H1 (cell line): ENCODE measurements around the gene DYNC1I1. TPM values are rescaled to one million over a fixed set of nuclear protein-coding genes. Genes with fewer than 3 reads are reported as not detected.

Experiments used
- CTCF ChIA-PET: fragments of 300-600 bp; sonication (Branson Sonifier 250); formaldehyde crosslinking; loops from one replicate; lab custom pipeline; 2021; ENCODE audit not compliant: partially characterized antibody; lab: Charles Lee
- POLR2A ChIA-PET: fragments of 300-600 bp; sonication (Branson Sonifier 250); formaldehyde crosslinking; loops from one replicate; lab custom pipeline; 2021; ENCODE audit warnings: inconsistent platforms; ENCODE audit not compliant: partially characterized antibody; lab: Charles Lee
- DNase-seq, 2 experiments: peaks; one replicate each; pipeline versions ENCODE4 v3.0.0 to v3.0.0-alpha.2; 2010 to 2022; ENCODE audit warnings: low spot score in 2 of 2, low read depth in 1 of 2, mixed read lengths in 1 of 2
- FAIRE-seq: peaks from 2 replicates; lab custom pipeline; 2011; peaks lifted over from hg19 to GRCh38; lab: Jason Lieb, UNC
- H2AFZ ChIP-seq: 2 replicates; pipeline ENCODE4 v1.8.1; 2012; ENCODE audit warnings: low read length, inconsistent platforms
- H2AK5ac ChIP-seq: 2 replicates; pipeline ENCODE4 v1.6.1; 2013; ENCODE audit warnings: low read depth, low read length
- H2BK120ac ChIP-seq: replicated peaks from 2 replicates; pipeline ENCODE3; 2013; ENCODE audit warnings: low read depth, low read length, inconsistent platforms
- H2BK12ac ChIP-seq: 2 replicates; pipeline ENCODE4 v1.6.1; 2013; ENCODE audit warnings: low read depth, low read length
- H2BK15ac ChIP-seq: 2 replicates; pipeline ENCODE4 v1.6.1; 2013; ENCODE audit warnings: low read length
- H2BK20ac ChIP-seq: 2 replicates; pipeline ENCODE4 v1.6.1; 2013; ENCODE audit warnings: low read length
- H2BK5ac ChIP-seq: 2 replicates; pipeline ENCODE4 v1.6.1; 2013; ENCODE audit warnings: low read depth, low read length
- H3K14ac ChIP-seq: 2 replicates; pipeline ENCODE4 v1.6.1; 2013; ENCODE audit warnings: inconsistent platforms; ENCODE audit not compliant: insufficient read length
- H3K18ac ChIP-seq: 2 replicates; pipeline ENCODE4 v1.6.1; 2013; ENCODE audit warnings: low read length; ENCODE audit errors: extremely low read depth
- H3K23ac ChIP-seq: 2 replicates; pipeline ENCODE4 v1.6.1; 2013; ENCODE audit warnings: inconsistent platforms; ENCODE audit not compliant: insufficient read length
- H3K23me2 ChIP-seq: 2 replicates; pipeline ENCODE4 v1.6.1; 2013; ENCODE audit warnings: low read depth, low read length
- H3K27ac ChIP-seq: 2 replicates; pipeline ENCODE4 v1.6.1; 2011; ENCODE audit warnings: low read depth, low read length, inconsistent platforms
- H3K27me3 ChIP-seq, 4 experiments: replicated peaks in 1 of 4; 1 replicate in 1 of 4; 2 replicates in 3 of 4; pipeline versions ENCODE4 v1.6.1 to v1.8.1; 2011 to 2013; ENCODE audit warnings: low read length in 3 of 4, mild to moderate bottlenecking in 3 of 4, inconsistent platforms in 2 of 4, mixed read lengths in 2 of 4, moderate library complexity in 1 of 4; ENCODE audit not compliant: control insufficient read depth in 3 of 4, insufficient read depth in 3 of 4; ENCODE audit errors: extremely low read depth in 1 of 4
- H3K36me3 ChIP-seq, 4 experiments: 2 replicates each; pipeline versions ENCODE4 v1.6.1 to v1.8.1; 2011 to 2013; ENCODE audit warnings: mild to moderate bottlenecking in 4 of 4, low read length in 3 of 4, moderate library complexity in 2 of 4, control low read depth in 1 of 4, inconsistent platforms in 1 of 4; ENCODE audit not compliant: insufficient read depth in 4 of 4, control insufficient read depth in 2 of 4
- H3K4ac ChIP-seq: replicated peaks from 2 replicates; pipeline ENCODE3; 2013; ENCODE audit warnings: low read length, low read depth, mixed read lengths, inconsistent platforms; ENCODE audit not compliant: insufficient read length
- H3K4me1 ChIP-seq, 4 experiments: replicated peaks in 1 of 4; 1 replicate in 1 of 4; 2 replicates in 3 of 4; pipeline versions ENCODE4 v1.6.1 to v1.8.1; 2011 to 2013; ENCODE audit warnings: low read length in 3 of 4, inconsistent platforms in 2 of 4, mixed read lengths in 1 of 4; ENCODE audit not compliant: insufficient read depth in 4 of 4, control insufficient read depth in 3 of 4
- H3K4me2 ChIP-seq, 2 experiments: 2 replicates each; pipeline versions ENCODE4 v1.6.1 to v1.8.1; 2011 to 2013; ENCODE audit warnings: low read depth in 2 of 2, low read length in 2 of 2, control low read depth in 1 of 2, inconsistent platforms in 1 of 2, mild to moderate bottlenecking in 1 of 2; ENCODE audit not compliant: insufficient read depth in 1 of 2
- H3K4me3 ChIP-seq, 4 experiments: fragments of 200-600, 300-600 bp in 1 of 4; sonication (generic), shearing (Covaris generic), sonication (Bioruptor Twin) in 1 of 4; 2 replicates each; pipeline versions ENCODE4 v1.5.1 to v1.8.1; 2011 to 2016; ENCODE audit warnings: low read length in 4 of 4, low read depth in 3 of 4, control low read depth in 2 of 4, inconsistent platforms in 2 of 4, mild to moderate bottlenecking in 2 of 4, mixed read lengths in 1 of 4, moderate library complexity in 1 of 4; ENCODE audit not compliant: insufficient read depth in 2 of 4; ENCODE audit errors: extremely low read depth in 1 of 4
- H3K56ac ChIP-seq: replicated peaks from 2 replicates; pipeline ENCODE3; 2013; ENCODE audit warnings: low read depth, mild to moderate bottlenecking, mixed read lengths, low read length, inconsistent platforms; ENCODE audit not compliant: insufficient read length
- H3K79me1 ChIP-seq: 2 replicates; pipeline ENCODE4 v1.6.1; 2013; ENCODE audit warnings: low read depth, low read length, control low read depth
- H3K79me2 ChIP-seq, 2 experiments: 2 replicates each; pipeline versions ENCODE4 v1.6.1 to v1.8.1; 2012 to 2013; ENCODE audit warnings: low read length in 2 of 2, mild to moderate bottlenecking in 2 of 2, inconsistent platforms in 1 of 2; ENCODE audit not compliant: insufficient read depth in 2 of 2, control insufficient read depth in 1 of 2
- H3K9ac ChIP-seq, 4 experiments: replicated peaks in 1 of 4; 1 replicate in 1 of 4; 2 replicates in 3 of 4; pipeline versions ENCODE4 v1.6.1 to v1.8.1; 2011 to 2013; ENCODE audit warnings: low read depth in 3 of 4, low read length in 3 of 4, control low read depth in 2 of 4, mild to moderate bottlenecking in 2 of 4, moderate library complexity in 2 of 4, inconsistent platforms in 1 of 4; ENCODE audit errors: extremely low read depth in 1 of 4
- H3K9me3 ChIP-seq, 2 experiments: 2 replicates each; pipeline versions ENCODE4 v1.6.1 to v1.8.1; 2012 to 2013; ENCODE audit warnings: mild to moderate bottlenecking in 2 of 2, moderate library complexity in 2 of 2, control low read depth in 1 of 2, inconsistent platforms in 1 of 2, low read depth in 1 of 2, low read length in 1 of 2, mixed read lengths in 1 of 2; ENCODE audit not compliant: insufficient read depth in 2 of 2
- H4K20me1 ChIP-seq, 2 experiments: replicated peaks in 1 of 2; 2 replicates each; pipeline versions ENCODE3 to v1.8.1; 2011 to 2013; ENCODE audit warnings: inconsistent platforms in 2 of 2, low read length in 2 of 2, mild to moderate bottlenecking in 1 of 2; ENCODE audit not compliant: insufficient read depth in 2 of 2, control insufficient read depth in 1 of 2
- H4K5ac ChIP-seq: 2 replicates; pipeline ENCODE4 v1.6.1; 2013; ENCODE audit warnings: low read length, low read depth, mixed read lengths, inconsistent platforms; ENCODE audit not compliant: insufficient read length
- H4K8ac ChIP-seq: 2 replicates; pipeline ENCODE4 v1.8.0; 2013; ENCODE audit warnings: mild to moderate bottlenecking, moderate library complexity, low read length, inconsistent platforms; ENCODE audit not compliant: insufficient read depth; ENCODE audit errors: extremely low read depth
- H4K91ac ChIP-seq: replicated peaks from 2 replicates; pipeline ENCODE3; 2013; ENCODE audit warnings: low read length, mixed read lengths, inconsistent platforms; ENCODE audit not compliant: insufficient read length
- BCL11A ChIP-seq, 2 experiments: IDR thresholded peaks; one replicate each; pipeline ENCODE4 v1.6.1; 2011; ENCODE audit warnings: low read depth in 2 of 2, low read length in 2 of 2, mild to moderate bottlenecking in 2 of 2
- CBX8 ChIP-seq: fragments of 300-800, 300-1000 bp; sonication (generic); IDR thresholded peaks from 2 replicates; pipeline ENCODE4 v1.7.1; 2016; ENCODE audit warnings: low read depth, low read length, borderline replicate concordance
- EZH2 ChIP-seq: fragments of 200-600 bp; sonication (generic); IDR thresholded peaks from 2 replicates; pipeline ENCODE4 v1.7.1; 2012; ENCODE audit warnings: low read depth, mild to moderate bottlenecking, moderate library complexity, low read length, inconsistent platforms; ENCODE audit not compliant: severe bottlenecking
- FOSL1 ChIP-seq: IDR thresholded peaks from 2 replicates; pipeline ENCODE4 v1.6.1; 2011; ENCODE audit warnings: mild to moderate bottlenecking, low read depth, low read length, moderate library complexity; ENCODE audit not compliant: insufficient read depth
- GTF2F1 ChIP-seq: IDR thresholded peaks from 2 replicates; pipeline ENCODE4 v1.6.1; 2012; ENCODE audit warnings: low read depth, low read length, improper control_type of control experiment, borderline replicate concordance
- HDAC6 ChIP-seq: IDR thresholded peaks from one replicate; pipeline ENCODE4 v1.7.1; 2012; ENCODE audit warnings: low read depth, mild to moderate bottlenecking, inconsistent platforms, low read length, moderate library complexity
- RAD21 ChIP-seq, 2 experiments: IDR thresholded peaks in 1 of 2; conservative IDR thresholded peaks in 1 of 2; 2 replicates each; pipeline ENCODE4 v1.6.1; 2011; ENCODE audit warnings: low read depth in 2 of 2, low read length in 2 of 2, improper control_type of control experiment in 1 of 2, inconsistent platforms in 1 of 2, mild to moderate bottlenecking in 1 of 2, moderate library complexity in 1 of 2
- RFX5 ChIP-seq: IDR thresholded peaks from 2 replicates; pipeline ENCODE4 v1.6.1; 2011; ENCODE audit warnings: low read depth, low read length, improper control_type of control experiment, borderline replicate concordance
- RNF2 ChIP-seq: fragments of 200-900, 300-1000 bp; sonication (generic); IDR thresholded peaks from 2 replicates; pipeline ENCODE4 v1.7.1; 2016; ENCODE audit warnings: borderline replicate concordance, low read depth, mild to moderate bottlenecking, antibody characterized with exemption, low read length; ENCODE audit not compliant: poor library complexity, severe bottlenecking; ENCODE audit errors: missing control alignments
- SAP30 ChIP-seq: fragments of 300-600 bp; sonication (generic); IDR thresholded peaks from 2 replicates; pipeline ENCODE4 v1.7.1; 2012; ENCODE audit warnings: low read length, moderate library complexity, mild to moderate bottlenecking, inconsistent platforms; ENCODE audit not compliant: insufficient read depth, insufficient replicate concordance
- SP1 ChIP-seq: IDR thresholded peaks from 2 replicates; pipeline ENCODE4 v1.6.1; 2011; ENCODE audit warnings: low read depth, low read length
- SP2 ChIP-seq: IDR thresholded peaks from 2 replicates; pipeline ENCODE4 v1.6.1; 2012; ENCODE audit warnings: mild to moderate bottlenecking, low read length, inconsistent platforms
- SRF ChIP-seq: IDR thresholded peaks from 2 replicates; pipeline ENCODE4 v1.6.1; 2011; ENCODE audit warnings: mild to moderate bottlenecking, low read depth, low read length, moderate library complexity
- ZNF274 ChIP-seq: IDR thresholded peaks from 2 replicates; pipeline ENCODE4 v1.7.0; 2012; ENCODE audit warnings: low read length, borderline replicate concordance; ENCODE audit errors: extremely low read depth
- WGBS, 2 experiments: shearing (Covaris generic) in 1 of 2; methylation state at CpG; one replicate each; pipeline versions ENCODE4 v1.1.6 to v1.1.7; 2013 to 2015; ENCODE audit warnings: low lambda C conversion rate in 2 of 2, mixed read lengths in 2 of 2, inconsistent platforms in 1 of 2, low coverage in 1 of 2, missing lambda C conversion rate in 1 of 2; ENCODE audit not compliant: insufficient replicate concordance in 2 of 2, insufficient coverage in 1 of 2, insufficient read length in 1 of 2; ENCODE audit errors: extremely low coverage in 1 of 2, missing lambda C conversion rate in 1 of 2; 5-methylcytosine and 5-hydroxymethylcytosine counted together
- polyA plus RNA-seq, 7 experiments: library from polyadenylated mRNA; depleted of rRNA in 3 of 7; stranded (reverse) in 5 of 7; unstranded in 2 of 7; fragments of >200 nt in 5 of 7; fragments of 200-250 nt in 2 of 7; gene quantifications; 1 replicate in 5 of 7; 2 replicates in 1 of 7; 4 replicates in 1 of 7; pipeline versions ENCODE4 v1.2.1 to v1.2.3, GENCODE V29; 2011 to 2013; ENCODE audit warnings: missing spikeins in 2 of 7, mixed read lengths in 2 of 7
- total RNA-seq: library from RNA; stranded (reverse); fragmentation: NEBNext Ultra II Directional; extraction: Animal tissue kit (Norgen Biotek cat#: 25700); gene quantifications from 2 replicates; pipeline ENCODE4 v1.2.1, GENCODE V29; 2021

The DYNC1I1 gene
- total and polyA plus RNA-seq, 2 of the 8 experiments (the other 6 are each of a cell fraction or from before 2014, with no cell fraction given) = 0.45 to 0.58 TPM

DNA sequence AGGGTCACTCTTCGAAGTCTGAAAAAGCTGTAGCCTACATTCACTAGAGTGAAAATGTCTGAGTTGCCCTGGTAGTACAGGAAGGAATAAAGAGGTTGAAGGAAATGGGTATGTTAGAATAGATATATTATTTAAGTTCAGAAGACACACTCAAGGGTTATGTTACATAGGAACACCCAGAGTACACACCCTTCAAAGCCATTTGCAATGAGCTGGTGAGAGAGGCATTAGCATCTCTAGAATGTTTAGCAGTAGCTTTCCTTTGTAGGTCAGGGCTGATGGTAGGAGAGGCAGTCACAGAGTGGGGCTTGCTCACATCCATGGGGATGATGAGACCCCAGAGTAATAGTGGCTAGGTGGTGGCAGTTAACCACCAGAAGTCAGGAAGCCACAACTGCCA is 328.4 kb downstream of the DYNC1I1 start:
- DNase-seq = no peak
- Histone ChIP-seq H3K4me3 (no peak overlapping the region), H2BK20ac (no peak overlapping the region), H2BK5ac (no peak overlapping the region), H3K56ac (no peak overlapping the region), H3K27me3 (no peaks in the 10 kb centered on the region), H4K91ac (no peak overlapping the region), H4K20me1 (no peaks in the 10 kb centered on the region), H3K79me2 (no peaks in the 10 kb centered on the region), H4K5ac (no peak overlapping the region), H3K23me2 (no peaks in the 10 kb centered on the region; the same call in 1 of the 2 replicates), H3K14ac (no peak overlapping the region), H3K4me2 (no peak overlapping the region), H3K27ac (no peak overlapping the region), H3K23ac (no peak overlapping the region), H2BK15ac (no peak overlapping the region), H2AK5ac (no peak overlapping the region), H3K4ac (no peak overlapping the region), H3K79me1 (no peaks in the 10 kb centered on the region), H3K9me3 (no peaks in the 10 kb centered on the region), H2BK12ac (no peak overlapping the region), H3K9ac (no peak overlapping the region), H3K18ac (no peak overlapping the region), H3K4me1 (no peaks in the 10 kb centered on the region), H3K36me3 (no peaks in the 10 kb centered on the region), H2AFZ (no peak overlapping the region), H2BK120ac (no peak overlapping the region), H4K8ac (no peak overlapping the region)
- 93% methylated on average over 1 of the region's 1 CpG; no CpG with 5 or more reads in 1 of the 2 experiments for WGBS, 2 experiments
- POLR2A ChIA-PET = interaction anchor here (0.5 kb wide), 1 partner anchor 341 kb away, joined by 3 read pairs; no protein-coding TSS in a partner anchor
- FAIRE-seq = no peak
- CTCF ChIA-PET = interaction anchor here (1.0 kb wide), 1 partner anchor 611 kb away, joined by 3 read pairs; no protein-coding TSS in a partner anchor
- TF ChIP-seq ZNF274 (no peak), SAP30 (no peak), RAD21 (IDR thresholded peaks at IDR 0.05 in 1 of 2, conservative IDR thresholded peaks at IDR 0.05 in 1 of 2; ENCODE audit: low read depth in 2 of 2, low read length in 2 of 2) (no peak), HDAC6 (no peak), SRF (no peak), BCL11A (IDR thresholded peaks at IDR 0.05; ENCODE audit: low read depth in 2 of 2, low read length in 2 of 2) (no peak), SP1 (no peak), RNF2 (no peak), RFX5 (no peak), SP2 (no peak), EZH2 (no peak), GTF2F1 (no peak), FOSL1 (no peak), CBX8 (no peak)
